Esophagus muscularis mucosa (tissue), 4 donors: ENCODE measurements around the gene CCT3. TPM values are rescaled to one million over a fixed set of nuclear protein-coding genes. Genes with fewer than 3 reads are reported as not detected.
A peak's percentile ranks its signal among the peaks of the same experiment; 100 is the strongest.

Experiments
- DNase-seq: peaks from one replicate; pipeline ENCODE4 v3.0.0-alpha.2; 2017; ENCODE audit errors: extremely low spot score
- H3K27ac ChIP-seq, 4 donors: fragments of 200-600 bp; sonication (generic); replicated peaks in 1 of 4; 1 replicate in 3 of 4; 2 replicates in 1 of 4; pipeline ENCODE4 v1.5.1; 2016 to 2019; ENCODE audit warnings: mild to moderate bottlenecking in 1 of 4
- H3K27me3 ChIP-seq, 4 donors: fragments of 200-600 bp; sonication (generic); one replicate each; pipeline versions ENCODE4 v1.5.1 to v1.6.0; 2016 to 2019
- H3K36me3 ChIP-seq, 4 donors: fragments of 200-600 bp; sonication (generic); one replicate each; pipeline ENCODE4 v1.5.1; 2016 to 2019
- H3K4me1 ChIP-seq, 4 donors: fragments of 200-600 bp; sonication (generic); one replicate each; pipeline ENCODE4 v1.5.1; 2016 to 2019
- H3K4me3 ChIP-seq, 4 donors: fragments of 200-600 bp; sonication (generic); 1 replicate in 2 of 4; 2 replicates in 2 of 4; pipeline ENCODE4 v1.5.1; 2016 to 2019; ENCODE audit warnings: mild to moderate bottlenecking in 4 of 4, moderate library complexity in 1 of 4
- H3K9me3 ChIP-seq, 4 donors: fragments of 200-600 bp; sonication (generic); 1 replicate in 3 of 4; 2 replicates in 1 of 4; pipeline ENCODE4 v1.5.1; 2016 to 2019
- EP300 ChIP-seq: sonication (generic); formaldehyde crosslinking; IDR thresholded peaks from one replicate; pipeline ENCODE4 v1.6.1; 2017; ENCODE audit warnings: antibody characterized with exemption
- POLR2A ChIP-seq: fragments of 450-650 bp; IDR thresholded peaks from one replicate; pipeline ENCODE4 v1.6.1; 2017; ENCODE audit warnings: antibody characterized with exemption, moderate library complexity, mild to moderate bottlenecking, low read depth
- POLR2AphosphoS5 ChIP-seq, 2 donors: sonication (generic); formaldehyde crosslinking; IDR thresholded peaks; one replicate each; pipeline ENCODE4 v1.6.1; 2017; ENCODE audit warnings: antibody characterized with exemption in 2 of 2
- WGBS: methylation state at CpG from one replicate; pipeline ENCODE4 v1.1.5; 2018; 5-methylcytosine and 5-hydroxymethylcytosine counted together
- intact Hi-C: fragments of 100-400 bp; cut with DNase I; formaldehyde crosslinking; loops from one replicate; pipeline ENCODE4 v1.15.1; 2023
- total RNA-seq, 4 donors: library from RNA; depleted of rRNA; stranded (reverse); fragments of >200 nt; gene quantifications; one replicate each; pipeline versions ENCODE4 v1.1.0 to v1.2.1, GENCODE V29; 2016
- TF ChIP-seq, protein P1 (sequence below), 3 experiments: fragments of 200-600 bp in 2 of 3; fragments of 450-650 bp in 1 of 3; sonication (generic) in 2 of 3; IDR thresholded peaks; one replicate each; pipeline ENCODE4 v1.5.1; 2017 to 2019; ENCODE audit warnings: antibody characterized with exemption in 3 of 3, mild to moderate bottlenecking in 2 of 3, moderate library complexity in 1 of 3

Gene CCT3
- 100 to 1,000 TPM; 172 to 241 (median 222) TPM for total RNA-seq

DNA sequence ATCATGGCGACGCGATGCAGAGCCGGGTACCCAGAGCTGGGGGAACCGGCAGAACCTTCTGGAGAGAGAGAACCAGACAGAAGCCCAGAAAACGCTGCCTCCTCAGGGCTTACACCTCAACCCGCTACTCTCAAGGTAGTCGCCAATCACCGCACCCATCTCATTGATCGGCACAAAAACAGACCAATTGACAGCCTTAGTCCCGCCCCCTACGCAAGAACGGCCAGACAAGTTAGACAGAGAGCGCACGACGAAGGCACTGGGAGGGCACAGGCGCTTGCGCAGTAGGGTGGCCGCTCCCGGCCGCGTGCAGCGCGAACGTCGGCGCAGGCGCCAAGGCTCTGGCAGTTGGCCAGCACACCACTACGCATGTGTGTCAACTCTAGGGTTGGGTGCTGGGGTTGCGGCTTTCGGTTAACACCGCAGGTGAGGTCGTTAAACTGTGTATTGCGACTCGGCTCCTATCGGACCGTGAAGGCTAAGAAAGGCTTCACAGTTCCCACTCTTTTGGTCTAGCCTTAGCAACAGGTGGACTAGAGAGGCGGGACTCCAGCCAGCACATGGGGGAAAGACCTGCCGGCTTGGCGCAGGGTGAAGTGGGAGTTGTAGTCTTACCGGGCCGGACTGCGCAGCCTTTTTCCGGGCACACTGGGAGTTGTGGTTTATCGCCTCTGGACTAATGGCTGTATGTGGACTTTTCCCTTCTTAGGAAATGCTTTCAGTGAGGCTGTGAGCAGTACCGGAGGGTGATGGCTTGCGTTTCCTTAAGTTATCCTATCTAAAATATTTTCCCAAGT is at the start of gene CCT3, which contains the start of gene TSACC:
TSS of gene CCT3 (minus strand) at position 113 of the 797 bp plus-strand sequence. CDS start at position 5, 108 bp downstream.
TSS of gene TSACC (plus strand) at position 347 of the 797 bp plus-strand sequence. CDS start 1,232 bp downstream, outside the sequence.
- Histone ChIP-seq H3K4me3 (peak within 1 kb of the TSS; percentile 78 to 94 (median 88)), H3K36me3 (peaks cover 9 to 24% (median 23%) of the 10 kb centered on the region in 4 donors)
- WGBS, result under 1% methylated on average over 27 of the region's 47 CpGs

DNA sequence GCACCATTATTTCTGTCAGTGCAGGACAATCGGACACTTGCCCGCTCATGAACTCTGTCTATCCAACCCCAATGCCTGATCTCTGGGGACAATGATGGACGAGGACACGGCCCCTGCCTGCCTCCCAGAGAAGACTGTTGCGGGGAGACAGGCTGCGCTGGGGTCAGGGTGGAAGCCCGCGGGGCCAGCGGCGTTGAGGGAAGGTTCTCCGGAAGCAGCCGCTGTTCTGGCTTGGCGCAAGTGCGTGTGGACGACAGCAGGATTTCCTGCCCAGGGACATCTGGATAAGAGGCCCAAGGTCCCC is 49.7 kb upstream of the CCT3 start:
- DNase-seq, result no peak
- no peaks in the 10 kb centered on the region for H3K9me3 ChIP-seq
- TF ChIP-seq EP300 (no peak), POLR2AphosphoS5 (IDR thresholded peaks at IDR 0.05) (no peak), POLR2A (no peak)
- intact Hi-C loops, result loop anchor here (5.0 kb wide), 1 partner anchor 229 kb away; the partner anchor contains the start of gene HAPLN2
- peaks cover 0 to 70% (median 22%) of the 10 kb centered on the region in 4 donors for H3K27me3 ChIP-seq
- peaks cover 0 to 16% (median 11%) of the 10 kb centered on the region in 4 donors for H3K4me1 ChIP-seq
- H3K27ac ChIP-seq, result no peak overlapping the region
- peak overlapping the region in 2 of 4 donors; percentile 26 to 27 for H3K4me3 ChIP-seq
- no peaks in the 10 kb centered on the region for H3K36me3 ChIP-seq
- WGBS, result 52% methylated on average over 15 of the region's 15 CpGs

More for the DNA sequence above, at the start of gene CCT3, which contains the start of gene TSACC:
- intact Hi-C loops, result no loop called here
- H3K9me3 ChIP-seq, result no peaks in the 10 kb centered on the region
- H3K4me1 ChIP-seq, result peaks cover 19 to 29% (median 25%) of the 10 kb centered on the region in 4 donors
- no peaks in the 10 kb centered on the region for H3K27me3 ChIP-seq
- DNase-seq, result peak; percentile 100
- no peak for TF ChIP-seq POLR2A
- TF ChIP-seq POLR2AphosphoS5 (IDR thresholded peaks at IDR 0.05), result peak; percentile 87 to 89
- no peak for TF ChIP-seq EP300
- TF ChIP-seq, protein P1, sequence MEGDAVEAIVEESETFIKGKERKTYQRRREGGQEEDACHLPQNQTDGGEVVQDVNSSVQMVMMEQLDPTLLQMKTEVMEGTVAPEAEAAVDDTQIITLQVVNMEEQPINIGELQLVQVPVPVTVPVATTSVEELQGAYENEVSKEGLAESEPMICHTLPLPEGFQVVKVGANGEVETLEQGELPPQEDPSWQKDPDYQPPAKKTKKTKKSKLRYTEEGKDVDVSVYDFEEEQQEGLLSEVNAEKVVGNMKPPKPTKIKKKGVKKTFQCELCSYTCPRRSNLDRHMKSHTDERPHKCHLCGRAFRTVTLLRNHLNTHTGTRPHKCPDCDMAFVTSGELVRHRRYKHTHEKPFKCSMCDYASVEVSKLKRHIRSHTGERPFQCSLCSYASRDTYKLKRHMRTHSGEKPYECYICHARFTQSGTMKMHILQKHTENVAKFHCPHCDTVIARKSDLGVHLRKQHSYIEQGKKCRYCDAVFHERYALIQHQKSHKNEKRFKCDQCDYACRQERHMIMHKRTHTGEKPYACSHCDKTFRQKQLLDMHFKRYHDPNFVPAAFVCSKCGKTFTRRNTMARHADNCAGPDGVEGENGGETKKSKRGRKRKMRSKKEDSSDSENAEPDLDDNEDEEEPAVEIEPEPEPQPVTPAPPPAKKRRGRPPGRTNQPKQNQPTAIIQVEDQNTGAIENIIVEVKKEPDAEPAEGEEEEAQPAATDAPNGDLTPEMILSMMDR (IDR thresholded peaks at IDR 0.05), result no peak
- peak within 1 kb of the TSS; percentile 82 to 90 (median 89) for H3K27ac ChIP-seq

DNA sequence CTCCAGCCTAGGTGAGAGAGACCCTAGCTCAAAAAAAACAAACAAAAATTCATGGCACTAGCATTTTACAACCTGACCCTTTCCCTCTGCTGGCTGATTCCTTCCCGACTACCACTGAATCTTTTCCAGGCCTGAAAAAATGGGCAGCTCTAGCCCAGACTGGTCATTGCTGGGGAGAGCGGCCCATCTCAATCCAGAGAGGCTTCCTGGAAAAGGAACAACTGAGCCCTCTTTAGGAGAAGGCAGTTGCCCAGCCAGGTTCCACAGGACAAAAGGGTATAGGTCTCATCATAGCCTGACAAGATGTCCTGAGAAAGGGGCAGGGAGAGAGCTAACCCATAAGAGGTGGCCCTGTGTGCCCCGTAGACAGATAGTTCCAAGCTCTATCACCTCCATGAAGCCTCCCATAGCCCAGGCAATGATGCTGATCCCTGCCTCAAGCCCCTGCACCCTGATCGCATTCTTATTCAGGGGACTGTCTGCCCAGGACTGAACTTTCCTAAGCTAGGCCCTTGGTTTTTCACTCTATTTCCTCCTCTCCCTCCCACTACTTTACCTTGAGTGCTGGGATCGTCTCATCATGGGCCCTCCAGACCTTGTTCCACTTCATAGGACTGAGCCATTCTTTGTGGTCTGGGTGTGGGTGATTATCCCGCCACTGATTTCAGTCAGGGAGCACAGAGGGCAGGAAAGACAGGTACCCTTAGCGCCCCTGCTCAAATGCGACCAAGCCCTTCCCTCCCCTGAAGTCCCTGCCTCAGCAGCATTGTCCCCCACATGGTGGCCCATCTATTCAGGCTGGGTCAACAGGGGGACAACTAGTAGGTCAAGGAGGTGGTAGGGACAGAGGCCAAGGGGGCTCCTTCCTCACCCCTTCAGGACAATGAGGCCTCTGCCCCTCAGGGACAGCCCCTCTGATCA is 49.1 kb upstream of the CCT3 start:
- Histone ChIP-seq H3K36me3 (no peaks in the 10 kb centered on the region), H3K4me1 (peaks cover 0 to 16% (median 11%) of the 10 kb centered on the region in 4 donors), H3K9me3 (no peaks in the 10 kb centered on the region), H3K27ac (no peak overlapping the region), H3K4me3 (no peak overlapping the region), H3K27me3 (peaks cover 0 to 65% (median 22%) of the 10 kb centered on the region in 4 donors)
- intact Hi-C loops, result loop anchor here (5.0 kb wide), 1 partner anchor 230 kb away; the partner anchor contains the start of gene HAPLN2
- WGBS, result 98% methylated on average over 7 of the region's 8 CpGs
- DNase-seq, result no peak
- TF ChIP-seq, protein P1 (IDR thresholded peaks at IDR 0.05), result no peak
- no peak for TF ChIP-seq EP300
- no peak for TF ChIP-seq POLR2A
- TF ChIP-seq POLR2AphosphoS5 (IDR thresholded peaks at IDR 0.05), result no peak

GRCh38 chr1:156386134-156386901 is 48.2 kb upstream of the CCT3 start:
- H3K36me3 ChIP-seq, result no peaks in the 10 kb centered on the region
- H3K27me3 ChIP-seq, result peaks cover 0 to 61% (median 22%) of the 10 kb centered on the region in 4 donors
- intact Hi-C loops, result loop anchor here (5.0 kb wide), 1 partner anchor 231 kb away; the partner anchor contains the start of gene HAPLN2
- 90% methylated on average over 5 of the region's 6 CpGs for WGBS
- H3K27ac ChIP-seq, result no peak overlapping the region
- DNase-seq, result no peak
- peaks cover 0 to 16% (median 11%) of the 10 kb centered on the region in 4 donors for H3K4me1 ChIP-seq
- no peaks in the 10 kb centered on the region for H3K9me3 ChIP-seq
- TF ChIP-seq EP300 (no peak), POLR2A (no peak), POLR2AphosphoS5 (IDR thresholded peaks at IDR 0.05) (no peak)
- TF ChIP-seq, protein P1 (IDR thresholded peaks at IDR 0.05), result no peak
- H3K4me3 ChIP-seq, result no peak overlapping the region
